Calu3 (cell line): ENCODE data around the gene PYGM. TPM values are rescaled to one million over a fixed set of nuclear protein-coding genes. Genes with fewer than 3 reads are reported as not detected.

Experiments
- BruUV-seq: library from RNA; stranded (reverse); fragments of 400-500 nt; replicated peaks from 2 replicates; lab custom pipeline; 2021; lab: Mats Ljungman, UMichigan
- CTCF ChIA-PET: fragments of 300-600 bp; sonication (Branson Sonifier 250); formaldehyde crosslinking; loops from one replicate; lab custom pipeline; 2022; ENCODE audit warnings: antibody characterized with exemption; lab: Charles Lee
- DNase-seq: peaks from one replicate; pipeline ENCODE4 v3.0.0; 2022
- H3K27ac Mint-ChIP-seq: one replicate; pipeline ENCODE4 v1.8.0; 2022; ENCODE audit warnings: mixed read lengths; ENCODE audit not compliant: unreplicated experiment
- H3K27me3 Mint-ChIP-seq: one replicate; pipeline ENCODE4 v1.8.0; 2022; ENCODE audit warnings: mixed read lengths; ENCODE audit not compliant: unreplicated experiment
- H3K36me3 Mint-ChIP-seq: one replicate; pipeline ENCODE4 v1.8.0; 2022; ENCODE audit warnings: mild to moderate bottlenecking, moderate library complexity, mixed read lengths; ENCODE audit not compliant: insufficient read depth, unreplicated experiment
- H3K4me1 Mint-ChIP-seq: one replicate; pipeline ENCODE4 v1.8.0; 2022; ENCODE audit warnings: mild to moderate bottlenecking, low read depth, mixed read lengths; ENCODE audit not compliant: unreplicated experiment
- H3K4me3 Mint-ChIP-seq: one replicate; pipeline ENCODE4 v1.8.0; 2022; ENCODE audit warnings: mild to moderate bottlenecking, low read depth, moderate library complexity, mixed read lengths; ENCODE audit not compliant: unreplicated experiment
- H3K9me3 Mint-ChIP-seq: one replicate; pipeline ENCODE4 v1.8.0; 2022; ENCODE audit warnings: low read depth, mixed read lengths; ENCODE audit not compliant: unreplicated experiment
- intact Hi-C: fragments of 100-400 bp; cut with micrococcal nuclease; formaldehyde crosslinking; loops from one replicate; pipeline ENCODE4 v1.10.0; 2022; ENCODE audit not compliant: unreplicated experiment
- total RNA-seq: library from RNA; stranded (reverse); gene quantifications from 2 replicates; pipeline ENCODE4 v1.2.3, GENCODE V29; 2022
- TF ChIP-seq, protein P1 (sequence below): fragments of 200-600 bp; IDR thresholded peaks from one replicate; pipeline ENCODE4 v1.8.0; 2022; ENCODE audit warnings: antibody characterized with exemption; ENCODE audit not compliant: unreplicated experiment

PYGM gene
- total RNA-seq, 1 experiment from 2014 or later: 1.4 TPM

DNA sequence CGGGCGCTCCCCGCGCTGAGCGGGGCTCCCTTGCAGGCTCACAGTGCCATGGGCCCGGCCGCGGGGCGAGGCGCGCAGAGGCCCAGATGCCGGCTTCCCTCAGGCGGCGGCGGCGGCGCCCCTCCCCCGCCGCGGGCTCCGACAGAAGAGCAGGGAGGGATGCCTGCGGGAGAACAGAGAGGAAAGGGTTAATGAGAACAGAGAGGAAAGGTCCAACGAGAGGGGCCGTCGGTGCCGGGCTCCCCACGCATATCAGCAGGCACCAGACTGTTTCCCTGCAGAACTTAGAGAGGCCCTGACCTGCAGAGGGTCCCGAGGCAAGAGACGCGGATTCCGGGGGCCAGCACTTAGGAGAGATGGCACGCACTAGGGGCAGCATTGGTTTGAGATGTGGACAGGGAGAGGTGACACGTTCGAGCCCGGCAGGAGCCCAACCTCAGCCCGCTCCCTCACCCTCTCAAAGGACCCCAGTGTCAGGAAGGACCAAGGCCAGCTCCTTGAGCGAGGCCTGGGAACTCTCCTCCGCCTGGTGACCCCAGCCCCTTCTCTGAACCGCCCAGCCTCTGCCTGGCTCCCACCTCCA lies 45.9 kb downstream of the PYGM start:
- H3K27me3 Mint-ChIP-seq: peaks cover 92% of the 10 kb centered on the region
- no peaks in the 10 kb centered on the region for H3K36me3 Mint-ChIP-seq
- H3K4me3 Mint-ChIP-seq: no peak overlapping the region
- peaks cover 10% of the 10 kb centered on the region for H3K4me1 Mint-ChIP-seq
- CTCF ChIA-PET: no interaction called here
- no peaks in the 10 kb centered on the region for H3K9me3 Mint-ChIP-seq
- TF ChIP-seq, protein P1, sequence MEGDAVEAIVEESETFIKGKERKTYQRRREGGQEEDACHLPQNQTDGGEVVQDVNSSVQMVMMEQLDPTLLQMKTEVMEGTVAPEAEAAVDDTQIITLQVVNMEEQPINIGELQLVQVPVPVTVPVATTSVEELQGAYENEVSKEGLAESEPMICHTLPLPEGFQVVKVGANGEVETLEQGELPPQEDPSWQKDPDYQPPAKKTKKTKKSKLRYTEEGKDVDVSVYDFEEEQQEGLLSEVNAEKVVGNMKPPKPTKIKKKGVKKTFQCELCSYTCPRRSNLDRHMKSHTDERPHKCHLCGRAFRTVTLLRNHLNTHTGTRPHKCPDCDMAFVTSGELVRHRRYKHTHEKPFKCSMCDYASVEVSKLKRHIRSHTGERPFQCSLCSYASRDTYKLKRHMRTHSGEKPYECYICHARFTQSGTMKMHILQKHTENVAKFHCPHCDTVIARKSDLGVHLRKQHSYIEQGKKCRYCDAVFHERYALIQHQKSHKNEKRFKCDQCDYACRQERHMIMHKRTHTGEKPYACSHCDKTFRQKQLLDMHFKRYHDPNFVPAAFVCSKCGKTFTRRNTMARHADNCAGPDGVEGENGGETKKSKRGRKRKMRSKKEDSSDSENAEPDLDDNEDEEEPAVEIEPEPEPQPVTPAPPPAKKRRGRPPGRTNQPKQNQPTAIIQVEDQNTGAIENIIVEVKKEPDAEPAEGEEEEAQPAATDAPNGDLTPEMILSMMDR: no peak
- intact Hi-C loops: no loop called here
- BruUV-seq: no TSS peak
- no peak overlapping the region for H3K27ac Mint-ChIP-seq
- DNase-seq: no peak

DNA sequence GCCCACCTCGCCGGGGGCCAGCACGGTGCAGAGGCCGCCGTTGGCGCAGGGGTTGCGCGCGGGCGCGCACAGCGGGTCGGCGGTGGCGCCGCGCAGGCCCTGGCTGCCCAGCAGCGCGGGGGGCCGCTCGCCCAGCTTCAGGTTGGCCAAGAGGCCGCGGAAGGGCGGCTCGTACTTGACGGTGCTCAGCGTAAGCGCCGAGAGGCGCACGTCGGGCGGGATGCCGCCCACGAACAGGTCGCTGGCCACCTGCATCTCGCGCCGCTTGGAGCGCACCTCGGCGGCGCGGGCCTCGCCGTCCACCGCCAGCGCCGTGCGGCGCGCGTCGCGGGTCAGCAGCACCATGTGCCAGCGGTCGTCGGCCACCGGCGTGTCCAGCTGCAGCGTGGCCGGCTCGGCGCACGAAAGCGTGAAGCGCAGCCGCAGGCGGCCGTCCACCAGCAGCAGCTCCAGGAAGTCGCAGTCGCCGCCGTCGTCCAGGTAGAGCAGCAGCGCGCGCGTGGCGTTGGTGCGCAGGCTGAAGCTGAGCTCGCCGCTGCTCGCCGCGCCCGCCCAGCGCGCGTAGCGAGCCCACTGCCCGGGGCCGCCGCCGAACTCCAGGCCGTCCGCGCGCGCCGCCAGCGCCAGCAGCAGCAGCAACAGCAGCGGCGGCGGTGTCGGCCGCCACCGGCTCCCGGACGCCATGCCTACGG lies 46.6 kb downstream of the PYGM start:
- DNase-seq: no peak
- CTCF ChIA-PET: no interaction called here

DNA sequence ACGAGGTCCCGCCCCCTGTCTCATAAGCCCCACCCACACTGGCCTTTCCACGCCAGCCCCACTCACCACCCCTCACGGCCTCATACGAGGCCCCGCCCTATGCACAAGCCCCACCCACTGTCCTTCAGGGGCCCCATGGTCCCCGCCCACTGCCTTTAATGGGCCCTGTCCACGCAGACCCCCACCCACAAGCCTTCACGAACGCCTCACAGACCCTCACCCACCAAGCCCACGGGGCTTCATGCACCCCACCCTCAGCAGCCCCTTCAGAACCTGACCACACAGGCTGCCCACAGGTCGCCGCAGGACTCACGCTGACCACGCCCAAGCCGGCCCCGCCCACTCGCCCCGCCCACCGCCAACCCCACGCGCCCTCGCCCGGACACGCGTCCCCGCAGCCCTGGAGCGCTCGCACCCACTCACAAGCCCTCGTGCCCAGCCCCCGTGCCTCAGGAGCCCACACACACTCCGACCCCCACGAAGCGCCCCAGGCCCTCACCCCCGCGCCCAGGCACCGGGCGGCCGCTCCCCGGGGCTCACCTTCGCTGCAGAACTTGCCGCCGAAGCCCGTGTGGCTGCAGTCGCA lies 47.3 kb downstream of the PYGM start:
- intact Hi-C loops: no loop called here
- Mint-ChIP-seq H3K4me1 (peaks cover 10% of the 10 kb centered on the region), H3K36me3 (no peaks in the 10 kb centered on the region), H3K27ac (no peak overlapping the region), H3K4me3 (no peak overlapping the region), H3K9me3 (no peaks in the 10 kb centered on the region), H3K27me3 (peaks cover 92% of the 10 kb centered on the region)
- TF ChIP-seq, protein P1: no peak
- BruUV-seq: no TSS peak
- CTCF ChIA-PET: no interaction called here
- no peak for DNase-seq

More for the DNA sequence above, 46.6 kb downstream of the PYGM start:
- Mint-ChIP-seq H3K27ac (no peak overlapping the region), H3K4me1 (peaks cover 10% of the 10 kb centered on the region), H3K27me3 (peaks cover 92% of the 10 kb centered on the region), H3K36me3 (no peaks in the 10 kb centered on the region), H3K4me3 (no peak overlapping the region), H3K9me3 (no peaks in the 10 kb centered on the region)
- TF ChIP-seq, protein P1: no peak
- intact Hi-C loops: no loop called here
- no TSS peak for BruUV-seq

DNA sequence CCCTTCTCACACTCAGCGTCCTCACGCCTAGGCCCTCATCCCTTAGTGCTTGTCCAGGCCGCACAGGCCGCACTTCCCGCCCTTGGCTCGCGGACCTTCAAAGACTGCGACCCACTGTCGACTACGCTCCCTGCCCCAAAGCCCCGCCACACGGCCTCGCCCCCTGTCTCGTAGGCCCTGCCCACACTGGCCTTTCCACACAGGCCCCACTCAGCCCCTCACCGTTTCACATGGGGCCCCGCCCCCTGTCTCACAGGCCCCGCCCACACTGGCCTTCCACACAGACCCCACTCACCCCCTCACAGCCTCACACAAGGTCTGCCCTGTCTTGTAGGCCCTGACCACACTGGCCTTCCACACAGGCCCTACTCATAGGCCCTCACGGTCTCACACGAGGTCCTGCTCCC lies 47.8 kb downstream of the PYGM start:
- H3K36me3 Mint-ChIP-seq: no peaks in the 10 kb centered on the region
- H3K4me3 Mint-ChIP-seq: no peak overlapping the region
- no peak overlapping the region for H3K27ac Mint-ChIP-seq
- H3K27me3 Mint-ChIP-seq: peaks cover 89% of the 10 kb centered on the region
- CTCF ChIA-PET: no interaction called here
- no TSS peak for BruUV-seq
- no peak for DNase-seq
- TF ChIP-seq, protein P1: no peak
- H3K9me3 Mint-ChIP-seq: no peaks in the 10 kb centered on the region
- peaks cover 10% of the 10 kb centered on the region for H3K4me1 Mint-ChIP-seq
- intact Hi-C loops: no loop called here
